CD14-positive monocyte (primary cell): ENCODE results near the gene CCDC150. TPM values are rescaled to one million over a fixed set of nuclear protein-coding genes. Genes with fewer than 3 reads are reported as not detected.

Experiments used
- DNase-seq, 3 donors: peaks; one replicate each; pipeline ENCODE4 v3.0.0-alpha.2; 2011 to 2022
- H2AFZ ChIP-seq: 2 replicates; pipeline ENCODE4 v1.6.0; 2012; ENCODE audit warnings: mild to moderate bottlenecking, low read depth, low read length, inconsistent platforms; ENCODE audit not compliant: insufficient read depth, poor library complexity, severe bottlenecking
- H3K27ac ChIP-seq, 2 donors: 1 replicate in 1 of 2; 2 replicates in 1 of 2; pipeline ENCODE4 v1.5.1; 2012 to 2013; ENCODE audit warnings: low read length in 2 of 2, control low read depth in 1 of 2, inconsistent platforms in 1 of 2, low read depth in 1 of 2, mild to moderate bottlenecking in 1 of 2
- H3K27me3 ChIP-seq, 2 donors: one replicate each; pipeline versions ENCODE4 v1.6.0 to v1.6.1; 2011 to 2013; ENCODE audit warnings: low read length in 2 of 2; ENCODE audit not compliant: control insufficient read depth in 2 of 2, insufficient read depth in 2 of 2
- H3K36me3 ChIP-seq, 2 donors: replicated peaks in 1 of 2; 1 replicate in 1 of 2; 2 replicates in 1 of 2; pipeline versions ENCODE4 v1.5.1 to v1.6.1; 2012 to 2013; ENCODE audit warnings: low read length in 2 of 2, control low read depth in 1 of 2, inconsistent platforms in 1 of 2, mild to moderate bottlenecking in 1 of 2; ENCODE audit not compliant: insufficient read depth in 2 of 2, control insufficient read depth in 1 of 2
- H3K4me1 ChIP-seq, 2 donors: 1 replicate in 1 of 2; 2 replicates in 1 of 2; pipeline versions ENCODE4 v1.5.1 to v1.6.1; 2012 to 2013; ENCODE audit warnings: low read length in 2 of 2, control low read depth in 1 of 2, inconsistent platforms in 1 of 2, mild to moderate bottlenecking in 1 of 2, moderate library complexity in 1 of 2; ENCODE audit not compliant: insufficient read depth in 2 of 2, control insufficient read depth in 1 of 2
- H3K4me2 ChIP-seq: replicated peaks from 2 replicates; pipeline ENCODE3; 2012; ENCODE audit warnings: low read length, moderate library complexity, mild to moderate bottlenecking; ENCODE audit not compliant: poor library complexity, severe bottlenecking; ENCODE audit errors: extremely low read depth
- H3K4me3 ChIP-seq, 3 experiments: fragments of 200-600 bp in 1 of 3; sonication (generic) in 1 of 3; replicated peaks in 1 of 3; 1 replicate in 2 of 3; 2 replicates in 1 of 3; pipeline ENCODE4 v1.5.1; 2011 to 2013; ENCODE audit warnings: low read length in 3 of 3, mild to moderate bottlenecking in 3 of 3, control low read depth in 2 of 3, low read depth in 2 of 3, inconsistent platforms in 1 of 3, moderate library complexity in 1 of 3
- H3K79me2 ChIP-seq: 2 replicates; pipeline ENCODE4 v1.6.0; 2012; ENCODE audit warnings: mild to moderate bottlenecking, control low read depth, inconsistent platforms, low read length, moderate library complexity; ENCODE audit not compliant: insufficient read depth
- H3K9ac ChIP-seq: 2 replicates; pipeline ENCODE4 v1.6.0; 2017; ENCODE audit warnings: low read length, mild to moderate bottlenecking; ENCODE audit not compliant: insufficient read depth, poor library complexity, severe bottlenecking
- H3K9me3 ChIP-seq, 2 donors: replicated peaks in 1 of 2; 1 replicate in 1 of 2; 2 replicates in 1 of 2; pipeline versions ENCODE4 v1.5.1 to v1.6.1; 2012 to 2013; ENCODE audit warnings: low read length in 2 of 2, control low read depth in 1 of 2; ENCODE audit not compliant: control insufficient read depth in 1 of 2, insufficient read depth in 1 of 2
- H4K20me1 ChIP-seq: 2 replicates; pipeline ENCODE4 v1.6.0; 2012; ENCODE audit warnings: mild to moderate bottlenecking, low read length, control low read depth, moderate library complexity; ENCODE audit not compliant: insufficient read depth
- H3K27ac Mint-ChIP-seq, 7 donors: one replicate each; pipeline ENCODE4 v1.8.0; 2020; ENCODE audit warnings: mild to moderate bottlenecking in 7 of 7, mixed read lengths in 7 of 7, moderate library complexity in 6 of 7, inconsistent platforms in 2 of 7
- H3K27me3 Mint-ChIP-seq, 3 donors: one replicate each; pipeline ENCODE4 v1.8.0; 2021 to 2022; ENCODE audit warnings: low read depth in 3 of 3, mild to moderate bottlenecking in 3 of 3, mixed read lengths in 3 of 3, moderate library complexity in 3 of 3, inconsistent platforms in 1 of 3
- H3K36me3 Mint-ChIP-seq, 2 donors: one replicate each; pipeline ENCODE4 v1.8.0; 2020; ENCODE audit warnings: mixed read lengths in 2 of 2, inconsistent platforms in 1 of 2, mild to moderate bottlenecking in 1 of 2
- H3K4me1 Mint-ChIP-seq: one replicate; pipeline ENCODE4 v1.8.0; 2020; ENCODE audit warnings: mild to moderate bottlenecking, mixed read lengths
- H3K4me3 Mint-ChIP-seq, 2 donors: one replicate each; pipeline ENCODE4 v1.8.0; 2020; ENCODE audit warnings: mild to moderate bottlenecking in 2 of 2, mixed read lengths in 2 of 2, moderate library complexity in 1 of 2
- H3K9me3 Mint-ChIP-seq, 7 donors: one replicate each; pipeline ENCODE4 v1.8.0; 2020 to 2022; ENCODE audit warnings: mixed read lengths in 7 of 7, mild to moderate bottlenecking in 6 of 7, moderate library complexity in 6 of 7, inconsistent platforms in 2 of 7
- CTCF ChIP-seq: fragments of 200-600 bp; IDR thresholded peaks from one replicate; pipeline ENCODE4 v1.8.0; 2022; ENCODE audit warnings: antibody characterized with exemption, mild to moderate bottlenecking
- WGBS: methylation state at CpG from one replicate; pipeline ENCODE4 v1.1.5; 2013; ENCODE audit warnings: missing lambda C conversion rate; ENCODE audit not compliant: insufficient coverage; 5-methylcytosine and 5-hydroxymethylcytosine counted together
- intact Hi-C, 2 donors: fragments of 100-400 bp; cut with micrococcal nuclease; formaldehyde crosslinking; loops; one replicate each; pipeline versions ENCODE4 v1.15.0 to v1.15.1; 2023
- polyA plus RNA-seq, 3 donors: library from polyadenylated mRNA; depleted of rRNA in 1 of 3; unstranded in 2 of 3; stranded (reverse) in 1 of 3; fragments of 300-500 nt in 2 of 3; fragments of >200 nt in 1 of 3; fragmentation: Illumina TruSeq in 2 of 3; gene quantifications; 1 replicate in 2 of 3; 2 replicates in 1 of 3; pipeline ENCODE4 v1.2.3, GENCODE V29; 2012 to 2021

Gene CCDC150
- polyA plus RNA-seq, 3 donors: 0.09 TPM; not detected in 2

DNA sequence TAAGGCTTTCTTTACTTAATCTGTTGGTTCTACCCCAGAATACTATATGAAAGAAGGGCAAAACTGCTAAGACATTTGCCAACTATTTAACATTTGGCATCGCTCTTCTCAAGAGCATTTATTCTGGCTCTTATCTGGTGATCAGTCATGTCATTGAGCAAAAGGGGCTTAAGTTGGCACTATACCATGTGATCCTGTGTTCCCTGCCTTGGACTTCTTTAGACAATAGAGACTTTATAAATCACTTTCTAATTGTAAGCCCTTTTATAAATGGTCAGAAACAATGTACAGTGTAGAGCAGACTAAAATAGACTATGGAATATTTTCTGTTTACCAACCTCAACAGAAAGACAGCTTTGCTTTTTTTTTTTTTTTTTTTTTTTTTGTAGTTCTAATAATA lies 107.9 kb downstream of the CCDC150 start:
- Mint-ChIP-seq H3K9me3 (peaks cover 0 to 1% (median 0%) of the 10 kb centered on the region in 7 donors), H3K27ac (no peak overlapping the region), H3K4me1 (peaks cover 19% of the 10 kb centered on the region), H3K27me3 (no peaks in the 10 kb centered on the region), H3K4me3 (no peak overlapping the region), H3K36me3 (peaks cover 0 to 2% of the 10 kb centered on the region in 2 donors)
- Histone ChIP-seq H3K9me3 (no peaks in the 10 kb centered on the region), H3K4me3 (no peak overlapping the region), H2AFZ (no peak overlapping the region), H3K27me3 (no peaks in the 10 kb centered on the region), H3K79me2 (no peaks in the 10 kb centered on the region), H3K4me2 (no peak overlapping the region), H3K4me1 (peaks cover 9 to 12% of the 10 kb centered on the region in 2 donors), H3K9ac (no peak overlapping the region), H3K36me3 (no peaks in the 10 kb centered on the region), H4K20me1 (no peaks in the 10 kb centered on the region), H3K27ac (no peak overlapping the region)
- TF ChIP-seq CTCF: no peak
- DNase-seq: no peak
- no CpG with 5 or more reads among the region's 1 CpG for WGBS
- intact Hi-C loops: no loop called here

DNA sequence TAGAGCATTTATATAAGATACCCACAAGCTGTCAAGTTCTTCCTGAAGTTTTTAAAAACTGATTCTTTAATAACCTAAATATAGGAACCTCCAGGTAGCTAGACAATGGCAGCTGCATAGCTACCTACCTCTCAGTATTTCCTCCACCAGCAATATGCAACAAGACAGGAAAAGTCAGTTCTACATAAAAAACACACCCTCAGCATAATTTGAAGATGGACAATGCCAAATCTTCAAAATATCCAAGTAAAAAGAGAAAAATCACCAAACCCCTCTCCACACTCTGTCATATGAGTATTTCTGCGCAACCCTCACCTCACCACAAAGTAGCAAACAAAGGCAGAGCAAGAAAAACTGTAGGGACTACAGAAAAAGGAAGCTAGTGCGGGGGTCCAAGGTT lies 108.6 kb downstream of the CCDC150 start:
- no peak for TF ChIP-seq CTCF
- no CpG with 5 or more reads among the region's 2 CpGs for WGBS
- intact Hi-C loops: no loop called here
- H2AFZ ChIP-seq: no peak overlapping the region
- no peak for DNase-seq
- no peak overlapping the region for H3K4me3 Mint-ChIP-seq
- no peaks in the 10 kb centered on the region for H3K27me3 ChIP-seq
- H3K9me3 ChIP-seq: no peaks in the 10 kb centered on the region
- no peaks in the 10 kb centered on the region for H4K20me1 ChIP-seq
- H3K9me3 Mint-ChIP-seq: peaks cover 0 to 1% (median 0%) of the 10 kb centered on the region in 7 donors
- peak overlapping the region in 2 of 7 donors; percentile 26 to 46 for H3K27ac Mint-ChIP-seq
- H3K36me3 Mint-ChIP-seq: no peaks in the 10 kb centered on the region
- H3K27me3 Mint-ChIP-seq: no peaks in the 10 kb centered on the region
- H3K9ac ChIP-seq: no peak overlapping the region
- H3K4me3 ChIP-seq: no peak overlapping the region
- no peak overlapping the region for H3K4me2 ChIP-seq
- H3K27ac ChIP-seq: no peak overlapping the region
- H3K4me1 Mint-ChIP-seq: peaks cover 19% of the 10 kb centered on the region
- no peaks in the 10 kb centered on the region for H3K79me2 ChIP-seq
- no peaks in the 10 kb centered on the region for H3K36me3 ChIP-seq
- H3K4me1 ChIP-seq: peaks cover 9 to 12% of the 10 kb centered on the region in 2 donors
